Fibroblast of mammary gland (primary cell): ENCODE measurements around the gene KLK1.

Experiments used
- DNase-seq: peaks from one replicate; pipeline ENCODE4 v3.0.0-alpha.2; 2010; ENCODE audit warnings: low read depth
- H3K4me3 ChIP-seq: 2 replicates; pipeline ENCODE4 v1.5.1; 2011; ENCODE audit warnings: low read depth, mild to moderate bottlenecking, low read length, moderate library complexity; ENCODE audit not compliant: control insufficient read depth
- CTCF ChIP-seq: conservative IDR thresholded peaks from 2 replicates; pipeline ENCODE4 v1.5.1; 2011; ENCODE audit warnings: low read depth, low read length, inconsistent platforms; ENCODE audit not compliant: control insufficient read depth, insufficient read depth

KLK1 gene

DNA sequence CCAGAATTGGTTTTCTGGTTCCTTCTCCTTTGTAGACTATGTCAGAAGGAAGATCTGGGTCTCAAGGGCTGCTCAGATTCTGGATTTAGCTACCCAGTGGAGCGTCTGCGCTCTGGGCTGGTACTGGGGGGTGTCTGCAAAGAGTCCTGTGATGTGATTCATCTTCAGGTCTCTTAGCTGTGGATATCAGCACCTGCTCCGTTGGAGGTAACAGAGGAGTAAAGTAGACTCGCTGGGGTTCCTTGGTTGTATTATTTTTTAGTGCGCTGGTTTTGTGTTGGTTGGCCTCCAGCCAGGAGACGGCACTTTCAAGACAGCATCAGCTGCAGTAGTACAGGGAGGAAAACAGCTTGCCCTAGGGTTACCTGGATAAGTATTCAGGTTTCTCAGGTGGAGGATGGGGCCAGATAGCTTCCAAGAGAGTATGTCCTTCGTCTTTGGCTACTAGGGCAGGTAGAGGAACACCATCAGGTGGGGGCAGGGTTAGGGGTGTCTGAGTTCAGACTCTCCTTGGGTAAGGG, 20.2 kb upstream of the KLK1 start:
- H3K4me3 ChIP-seq, result no peak overlapping the region
- TF ChIP-seq CTCF, result no peak
- DNase-seq, result no peak

DNA sequence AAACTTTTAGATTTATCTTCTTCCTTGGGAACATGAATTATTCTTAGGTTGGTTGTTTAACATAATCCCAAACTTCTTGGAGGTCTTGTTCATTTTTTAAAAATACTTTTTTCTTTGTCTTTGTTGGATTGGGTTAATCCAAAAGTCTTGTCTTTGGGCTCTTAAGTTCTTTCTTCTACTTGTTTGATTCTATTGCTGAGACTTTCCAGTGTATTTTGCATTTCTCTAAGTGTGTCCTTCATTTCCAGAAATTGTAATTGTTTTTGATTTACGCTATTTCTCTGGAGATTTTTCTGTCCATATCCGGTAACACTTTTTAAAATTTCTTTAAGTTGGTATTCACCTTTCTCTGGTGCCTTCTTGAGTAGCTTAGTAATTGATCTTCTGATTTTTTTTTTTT, 19.6 kb upstream of the KLK1 start:
- TF ChIP-seq CTCF, result no peak
- no peak for DNase-seq
- H3K4me3 ChIP-seq, result no peak overlapping the region

- no peak overlapping the region for H3K4me3 ChIP-seq
- DNase-seq, result no peak
Measured at GRCh38 chr19:50842130-50842529, 18.5 kb upstream of the KLK1 start.

GRCh38 chr19:50839712-50840655, 16.4 kb upstream of the KLK1 start:
- no peak for TF ChIP-seq CTCF
- H3K4me3 ChIP-seq, result no peak overlapping the region
- no peak for DNase-seq

More at GRCh38 chr19:50842130-50842529, 18.5 kb upstream of the KLK1 start:
- no peak for TF ChIP-seq CTCF

DNA sequence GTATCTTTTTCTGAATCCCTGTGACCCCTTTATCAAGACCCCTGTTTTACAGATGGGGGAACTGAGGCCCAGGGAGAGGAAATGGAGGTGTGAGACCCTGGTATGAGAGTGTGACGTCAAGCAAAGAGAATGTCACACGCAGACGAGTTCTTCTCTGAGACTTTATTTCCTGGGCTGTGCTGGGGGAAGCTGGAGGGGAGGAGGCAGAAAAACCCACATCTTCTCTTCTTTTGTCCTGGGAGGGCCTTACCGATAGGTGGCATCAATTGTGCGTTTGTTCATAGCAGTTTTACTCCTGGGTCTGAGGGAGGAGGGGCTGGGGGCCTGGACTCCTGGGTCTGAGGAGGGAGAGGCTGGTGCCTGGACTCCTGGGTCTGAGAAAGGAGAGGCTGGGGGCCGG, 14.7 kb upstream of the KLK1 start:
- TF ChIP-seq CTCF, result peak; percentile 18
- DNase-seq, result no peak
- no peak overlapping the region for H3K4me3 ChIP-seq

DNA sequence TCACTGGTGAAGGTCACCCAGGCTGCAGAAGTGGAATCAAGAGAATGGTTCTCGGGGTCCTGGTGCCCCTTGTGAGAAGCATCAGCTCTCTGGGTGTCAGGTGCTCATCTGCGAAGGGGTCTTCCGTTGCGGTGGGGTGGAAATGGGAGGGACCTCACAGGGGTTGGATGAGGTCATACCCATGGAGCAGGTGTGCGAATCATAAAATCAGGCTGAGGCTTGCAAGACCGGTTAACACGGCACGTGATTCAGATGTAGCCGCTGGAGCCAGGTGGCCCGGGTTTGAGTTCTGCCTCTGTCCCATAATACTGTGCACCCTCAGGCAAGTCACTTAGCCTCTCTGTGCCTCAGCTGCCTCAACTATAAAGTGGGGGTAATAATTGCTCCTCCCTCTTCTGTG, 13.7 kb upstream of the KLK1 start:
- DNase-seq, result no peak
- no peak overlapping the region for H3K4me3 ChIP-seq
- no peak for TF ChIP-seq CTCF
